DND-41 (cell line): ENCODE data around the gene MTA2.

Experiments
- ATAC-seq: fragments of 200-7000 bp; cut with Tn5 transposase; 3 replicates; pipeline ENCODE4 v1.9.1; 2021; ENCODE audit warnings: low read depth; ENCODE audit not compliant: insufficient read depth
- DNase-seq: peaks from one replicate; pipeline ENCODE4 v3.0.0-alpha.2; 2020
- H2AFZ ChIP-seq: 2 replicates; pipeline ENCODE4 v1.6.0; 2012; ENCODE audit warnings: low read depth, low read length
- H3K27ac ChIP-seq: 2 replicates; pipeline ENCODE4 v1.5.1; 2012; ENCODE audit warnings: low read length, inconsistent platforms
- H3K27me3 ChIP-seq: fragments of 200-600 bp; sonication (generic); 2 replicates; pipeline ENCODE4 v1.6.0; 2012; ENCODE audit warnings: low read length, mild to moderate bottlenecking, inconsistent platforms; ENCODE audit not compliant: insufficient read depth, poor library complexity
- H3K36me3 ChIP-seq: 2 replicates; pipeline ENCODE4 v1.5.1; 2012; ENCODE audit warnings: low read length, inconsistent platforms; ENCODE audit not compliant: insufficient read depth
- H3K4me1 ChIP-seq: 2 replicates; pipeline ENCODE4 v1.5.1; 2012; ENCODE audit warnings: mild to moderate bottlenecking, low read length; ENCODE audit not compliant: insufficient read depth
- H3K4me2 ChIP-seq: 2 replicates; pipeline ENCODE4 v1.6.0; 2012; ENCODE audit warnings: mild to moderate bottlenecking, moderate library complexity, low read length, inconsistent platforms; ENCODE audit not compliant: insufficient read depth
- H3K4me3 ChIP-seq, 2 experiments: fragments of 200-600 bp in 1 of 2; shearing (Covaris generic) in 1 of 2; 2 replicates each; pipeline ENCODE4 v1.5.1; 2012 to 2016; ENCODE audit warnings: inconsistent platforms in 2 of 2, low read length in 2 of 2, mild to moderate bottlenecking in 2 of 2, low read depth in 1 of 2, moderate library complexity in 1 of 2
- H3K79me2 ChIP-seq: 2 replicates; pipeline ENCODE4 v1.6.0; 2012; ENCODE audit warnings: low read length, inconsistent platforms; ENCODE audit not compliant: insufficient read depth
- H3K9ac ChIP-seq: 2 replicates; pipeline ENCODE4 v1.6.0; 2012; ENCODE audit warnings: low read depth, mild to moderate bottlenecking, inconsistent platforms, low read length, moderate library complexity
- H3K9me3 ChIP-seq: 2 replicates; pipeline ENCODE4 v1.5.1; 2012; ENCODE audit warnings: low read length, moderate library complexity, mild to moderate bottlenecking, inconsistent platforms; ENCODE audit not compliant: insufficient read depth, severe bottlenecking
- H4K20me1 ChIP-seq: 2 replicates; pipeline ENCODE4 v1.6.0; 2012; ENCODE audit warnings: low read length; ENCODE audit not compliant: insufficient read depth
- CTCF ChIP-seq: IDR thresholded peaks from 2 replicates; pipeline ENCODE4 v1.5.1; 2012; ENCODE audit warnings: borderline replicate concordance, low read length, moderate library complexity, mild to moderate bottlenecking; ENCODE audit not compliant: poor library complexity, severe bottlenecking; ENCODE audit errors: extremely low read depth
- EZH2 ChIP-seq: IDR thresholded peaks from 3 replicates; pipeline ENCODE4 v1.6.1; 2012; ENCODE audit warnings: borderline replicate concordance, low read depth, mild to moderate bottlenecking, moderate library complexity, low read length, inconsistent platforms; ENCODE audit not compliant: severe bottlenecking

Gene MTA2

DNA sequence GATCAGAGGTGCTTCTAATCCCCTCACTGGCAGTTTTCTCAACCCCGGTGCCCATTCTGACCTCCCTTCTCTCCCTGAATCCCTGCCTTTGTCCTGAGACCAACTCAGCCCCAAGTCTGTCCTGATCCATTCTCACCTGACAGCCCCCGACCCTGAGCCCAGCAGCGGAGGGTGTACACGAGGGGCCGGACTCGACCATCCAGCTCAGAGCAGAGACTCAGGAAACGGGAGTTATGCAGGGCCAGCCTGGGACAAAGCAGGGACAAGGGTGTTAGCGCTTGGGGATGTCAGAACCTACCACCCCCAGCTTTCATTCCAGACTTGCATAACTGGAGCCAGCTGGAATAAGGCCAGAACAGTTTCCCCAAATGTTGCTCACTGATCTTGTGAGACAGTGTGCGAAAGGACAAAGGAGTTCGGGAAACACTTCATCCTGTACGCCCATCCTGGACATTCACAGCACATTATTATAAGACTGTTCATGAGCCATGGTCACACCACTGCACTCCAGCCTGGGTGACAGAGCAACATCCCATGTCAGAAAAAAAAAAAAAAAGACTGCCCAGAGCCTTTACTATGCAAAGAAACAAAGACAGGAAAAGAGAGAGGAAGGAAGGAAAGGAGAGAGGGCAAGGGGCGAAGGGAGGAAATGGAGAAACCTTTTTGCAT, 24.5 kb downstream of the MTA2 start:
- H4K20me1 ChIP-seq = peaks cover 10% of the 10 kb centered on the region
- TF ChIP-seq EZH2 (no peak), CTCF (no peak)
- ATAC-seq = no peak
- H3K9me3 ChIP-seq = no peaks in the 10 kb centered on the region
- no peak overlapping the region for H2AFZ ChIP-seq
- no peak overlapping the region for H3K4me3 ChIP-seq
- no peak overlapping the region for H3K9ac ChIP-seq
- H3K27me3 ChIP-seq = no peaks in the 10 kb centered on the region
- peaks cover 30% of the 10 kb centered on the region for H3K4me1 ChIP-seq
- no peak for DNase-seq
- no peak overlapping the region for H3K27ac ChIP-seq
- H3K79me2 ChIP-seq = peaks cover 43% of the 10 kb centered on the region
- no peak overlapping the region for H3K4me2 ChIP-seq
- H3K36me3 ChIP-seq = peaks cover 66% of the 10 kb centered on the region

DNA sequence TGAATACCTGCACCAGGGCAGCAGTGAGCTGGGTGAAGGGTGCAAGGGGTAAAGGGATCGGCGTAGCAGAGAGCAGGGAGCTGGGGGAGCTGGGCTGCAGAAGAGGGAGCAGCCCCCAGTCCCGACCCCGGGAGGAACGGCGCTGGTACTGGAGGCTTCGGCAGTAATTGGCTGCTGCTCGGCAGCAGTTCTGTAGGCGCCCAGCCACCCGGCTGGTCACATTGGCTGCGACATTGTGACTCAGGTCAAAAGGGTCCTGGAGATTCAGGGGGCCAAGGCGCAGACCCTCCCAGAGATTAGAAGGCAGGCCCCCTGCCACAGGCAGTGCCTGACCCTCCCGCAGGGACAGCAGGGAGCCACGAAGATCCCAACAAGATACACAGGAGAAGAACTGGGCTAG, 25.8 kb downstream of the MTA2 start:
- no peak for ATAC-seq
- peaks cover 69% of the 10 kb centered on the region for H3K36me3 ChIP-seq
- H3K27ac ChIP-seq = peak overlapping the region; percentile 10; the same call in 1 of the 2 replicates
- H4K20me1 ChIP-seq = peaks cover 23% of the 10 kb centered on the region
- H3K27me3 ChIP-seq = no peaks in the 10 kb centered on the region
- DNase-seq = no peak
- H3K79me2 ChIP-seq = peaks cover 53% of the 10 kb centered on the region
- peak overlapping the region in 1 of 2 experiments; percentile 79; a peak in 1 of 4 replicates for H3K4me3 ChIP-seq
- no peak for TF ChIP-seq CTCF
- TF ChIP-seq EZH2 = no peak
- no peaks in the 10 kb centered on the region for H3K9me3 ChIP-seq
- peak overlapping the region; percentile 91; the same call in 1 of the 2 replicates for H3K4me2 ChIP-seq
- H2AFZ ChIP-seq = no peak overlapping the region
- H3K9ac ChIP-seq = peak overlapping the region; percentile 72; the same call in 1 of the 2 replicates
- peaks cover 44% of the 10 kb centered on the region for H3K4me1 ChIP-seq

DNA sequence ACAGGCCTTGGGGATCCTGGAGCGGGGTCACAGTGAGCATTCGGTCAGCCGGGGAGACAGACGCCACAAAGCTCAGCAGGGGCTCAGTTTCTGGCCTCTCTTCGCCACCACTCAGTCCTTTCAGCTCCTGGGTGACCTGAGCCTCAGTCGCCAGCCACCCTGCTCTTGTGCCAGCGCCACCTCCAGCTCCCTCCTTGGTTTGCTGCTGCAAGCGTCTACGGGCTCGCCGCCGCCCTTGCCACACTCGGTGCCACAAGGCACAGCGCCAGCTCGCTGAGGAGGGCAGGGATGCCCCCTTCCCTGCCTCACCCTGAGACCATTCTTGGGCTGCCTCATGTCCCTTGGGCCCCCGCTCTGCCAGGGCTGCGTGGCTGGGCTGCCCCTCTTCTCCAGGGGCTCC, 26.5 kb downstream of the MTA2 start:
- peaks cover 73% of the 10 kb centered on the region for H3K36me3 ChIP-seq
- peak overlapping the region; percentile 84 for H2AFZ ChIP-seq

More for the DNA sequence above, 26.5 kb downstream of the MTA2 start:
- H3K79me2 ChIP-seq = peaks cover 60% of the 10 kb centered on the region
- no peak for DNase-seq
- ATAC-seq = no peak
- peak overlapping the region; percentile 85 for H3K27ac ChIP-seq
- H3K4me2 ChIP-seq = peak overlapping the region; percentile 91
- peak overlapping the region; percentile 60 to 79; a peak in 3 of 4 replicates for H3K4me3 ChIP-seq
- no peaks in the 10 kb centered on the region for H3K27me3 ChIP-seq
- peak overlapping the region; percentile 72 for H3K9ac ChIP-seq
- TF ChIP-seq EZH2 (no peak), CTCF (no peak)
- H4K20me1 ChIP-seq = peaks cover 29% of the 10 kb centered on the region; the same call in 1 of the 2 replicates
- H3K9me3 ChIP-seq = no peaks in the 10 kb centered on the region
- H3K4me1 ChIP-seq = peaks cover 51% of the 10 kb centered on the region
